Activated naive CD8-positive, alpha-beta T cell treated with anti-CD3 and anti-CD28 coated beads, Interleukin-2, amount 50 U/mL, for 24 hours (primary cell): ENCODE results near the gene CTCF.

Source experiments
- ATAC-seq: fragments of 150-1000 bp; cut with Tn5 transposase; one replicate; pipeline ENCODE4 v1.10.0; 2021
- DNase-seq: peaks from one replicate; pipeline ENCODE4 v3.0.0; 2021
- H3K27ac Mint-ChIP-seq: one replicate; pipeline ENCODE4 v1.8.0; 2021; ENCODE audit warnings: mild to moderate bottlenecking, mixed read lengths
- H3K27me3 Mint-ChIP-seq: one replicate; pipeline ENCODE4 v1.8.0; 2021; ENCODE audit warnings: mixed read lengths
- H3K36me3 Mint-ChIP-seq: one replicate; pipeline ENCODE4 v1.8.0; 2021; ENCODE audit warnings: low read depth, mixed read lengths
- H3K4me1 Mint-ChIP-seq: one replicate; pipeline ENCODE4 v1.8.0; 2021; ENCODE audit warnings: mixed read lengths
- H3K4me3 Mint-ChIP-seq: one replicate; pipeline ENCODE4 v1.8.0; 2021; ENCODE audit warnings: mild to moderate bottlenecking, moderate library complexity, mixed read lengths
- H3K9me3 Mint-ChIP-seq: one replicate; pipeline ENCODE4 v1.8.0; 2021; ENCODE audit warnings: mixed read lengths

The CTCF gene

DNA sequence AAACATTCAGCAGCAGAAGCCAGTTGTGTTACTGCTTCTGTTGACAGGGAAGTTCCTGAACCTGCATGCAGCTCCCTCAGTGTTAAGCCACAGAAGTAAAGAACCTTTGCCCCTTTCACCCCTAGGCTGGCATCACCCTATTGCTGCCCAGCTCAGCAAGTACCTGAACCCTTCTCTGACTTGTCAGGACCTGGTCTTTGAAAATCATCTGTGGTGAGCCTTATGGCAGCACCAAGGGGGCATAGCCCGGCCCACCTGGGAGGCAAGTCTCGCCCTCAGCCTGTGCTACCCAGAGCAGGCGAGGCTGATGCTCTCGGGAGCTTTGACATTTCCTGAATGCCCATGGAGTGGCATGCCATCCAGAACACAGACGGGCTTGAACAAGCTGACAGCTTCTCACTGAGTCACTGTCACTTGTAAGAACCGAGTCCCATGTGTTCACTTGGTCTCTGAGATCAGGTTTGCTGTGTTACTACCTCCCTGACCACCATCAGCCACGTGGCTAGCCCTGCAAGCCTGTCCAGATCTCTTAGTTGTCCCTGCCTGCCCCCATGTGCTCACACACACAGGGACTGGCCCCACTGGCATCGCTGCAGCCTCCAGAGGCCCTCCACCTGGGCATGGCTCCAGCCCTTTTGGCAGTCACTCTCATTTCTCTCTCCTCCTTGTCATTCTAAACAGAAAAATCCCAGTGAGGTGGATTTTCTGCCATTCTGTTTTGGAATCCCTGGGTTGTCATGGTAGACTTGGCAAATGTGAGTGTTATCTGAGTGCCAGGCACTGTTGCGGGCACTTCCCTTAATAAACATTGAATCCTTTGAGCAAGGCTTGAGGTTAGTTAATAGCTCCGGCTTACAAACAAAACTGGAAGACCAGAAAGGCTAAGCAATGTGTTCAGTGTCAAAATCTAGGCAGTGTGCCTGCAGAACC, 79.7 kb downstream of the CTCF start:
- Mint-ChIP-seq H3K4me1 (peaks cover 13% of the 10 kb centered on the region), H3K4me3 (no peak overlapping the region), H3K36me3 (peaks cover 9% of the 10 kb centered on the region), H3K27me3 (no peaks in the 10 kb centered on the region), H3K9me3 (no peaks in the 10 kb centered on the region), H3K27ac (no peak overlapping the region)
- DNase-seq = no peak
- no peak for ATAC-seq

DNA sequence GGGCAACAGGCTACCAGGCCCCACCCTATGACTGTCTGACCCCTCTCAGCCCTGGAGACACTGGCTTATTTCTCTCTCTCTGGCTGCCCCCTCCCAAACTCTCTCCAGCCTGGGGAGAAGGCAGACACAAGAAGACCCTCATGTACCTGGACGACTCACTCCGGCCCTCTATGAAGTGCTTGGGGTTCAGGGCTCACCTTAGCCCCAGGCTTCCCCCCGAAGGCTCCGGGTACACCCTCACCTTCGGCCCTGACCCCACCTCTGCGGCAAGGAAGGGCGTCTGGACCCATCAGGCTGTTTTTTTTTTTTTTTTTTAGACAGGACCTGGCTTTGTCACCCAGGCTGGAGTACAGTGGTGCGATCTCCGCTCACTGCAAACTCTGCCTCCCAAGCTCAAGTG, 81.7 kb downstream of the CTCF start:
- Mint-ChIP-seq H3K4me1 (peaks cover 13% of the 10 kb centered on the region), H3K27ac (peak overlapping the region; percentile 76), H3K9me3 (no peaks in the 10 kb centered on the region), H3K27me3 (no peaks in the 10 kb centered on the region), H3K4me3 (peak overlapping the region; percentile 84), H3K36me3 (peaks cover 2% of the 10 kb centered on the region)
- DNase-seq = no peak
- no peak for ATAC-seq

DNA sequence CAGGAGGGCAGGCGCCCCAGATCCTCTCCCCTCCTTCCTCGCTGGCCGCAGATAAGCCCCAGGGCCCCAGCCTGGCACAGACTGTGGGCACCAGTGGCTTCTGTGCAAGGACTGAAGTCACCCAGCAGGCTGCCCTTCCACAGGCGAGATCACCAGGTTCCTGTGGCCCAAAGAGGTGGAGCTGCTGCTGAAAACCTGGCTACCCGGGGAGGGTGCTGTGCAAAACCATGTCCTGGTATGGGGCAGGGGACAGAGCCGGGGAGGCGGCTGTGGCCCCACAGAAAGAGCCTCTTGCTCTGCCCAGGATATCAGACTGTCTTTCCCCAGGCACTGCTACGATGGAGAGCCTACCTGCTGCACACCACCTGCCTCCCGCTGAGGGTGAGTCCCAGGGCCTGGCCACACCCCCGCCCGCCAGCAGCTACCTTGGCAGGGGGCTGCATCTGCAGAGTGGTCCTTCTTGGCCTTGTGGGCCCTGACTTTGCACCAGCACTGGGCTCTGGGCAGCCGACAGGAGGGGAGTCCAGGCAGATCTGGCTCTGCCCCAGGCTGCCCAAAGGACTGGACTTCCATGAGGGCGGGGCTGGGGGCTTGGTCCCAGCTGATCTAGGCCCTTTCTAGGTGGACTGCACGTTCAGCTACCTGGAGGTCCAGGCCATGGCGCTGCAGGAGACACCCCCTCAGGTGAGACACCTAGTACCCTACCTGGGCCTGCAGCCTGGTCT, 83.2 kb downstream of the CTCF start:
- peak; percentile 22 for ATAC-seq
- peak overlapping the region; percentile 84 for H3K4me3 Mint-ChIP-seq
- peaks cover 13% of the 10 kb centered on the region for H3K4me1 Mint-ChIP-seq
- no peak for DNase-seq
- no peaks in the 10 kb centered on the region for H3K27me3 Mint-ChIP-seq
- peaks cover 5% of the 10 kb centered on the region for H3K36me3 Mint-ChIP-seq
- no peaks in the 10 kb centered on the region for H3K9me3 Mint-ChIP-seq
- H3K27ac Mint-ChIP-seq = peak overlapping the region; percentile 91

DNA sequence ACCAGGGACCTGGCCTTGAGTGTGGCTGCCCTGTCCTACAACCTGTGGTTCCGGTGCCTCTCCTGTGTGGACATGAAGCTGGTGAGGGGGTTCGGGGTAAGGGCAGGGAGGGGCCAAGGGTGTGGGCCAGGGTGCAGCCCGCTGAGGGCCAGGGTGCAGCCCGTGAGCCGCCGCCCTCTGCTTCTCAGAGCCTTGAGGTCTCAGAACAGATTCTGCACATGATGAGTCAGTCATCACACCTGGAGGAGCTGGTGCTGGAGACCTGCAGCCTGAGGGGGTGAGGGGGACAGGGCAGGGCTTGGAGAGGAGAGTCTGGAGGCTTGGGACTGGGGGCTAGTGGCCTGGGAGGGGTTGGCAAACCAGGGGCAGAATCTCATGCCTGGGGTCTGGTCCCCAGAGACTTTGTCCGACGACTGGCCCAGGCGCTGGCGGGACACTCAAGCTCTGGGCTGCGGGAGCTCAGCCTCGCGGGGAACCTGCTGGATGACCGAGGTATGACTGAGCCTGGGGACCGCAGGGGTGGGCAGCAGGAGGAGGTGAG, 84.9 kb downstream of the CTCF start:
- Mint-ChIP-seq H3K27ac (no peak overlapping the region), H3K27me3 (no peaks in the 10 kb centered on the region), H3K4me3 (no peak overlapping the region), H3K9me3 (no peaks in the 10 kb centered on the region), H3K4me1 (peaks cover 13% of the 10 kb centered on the region), H3K36me3 (peaks cover 15% of the 10 kb centered on the region)
- DNase-seq (no peak), ATAC-seq (no peak)

DNA sequence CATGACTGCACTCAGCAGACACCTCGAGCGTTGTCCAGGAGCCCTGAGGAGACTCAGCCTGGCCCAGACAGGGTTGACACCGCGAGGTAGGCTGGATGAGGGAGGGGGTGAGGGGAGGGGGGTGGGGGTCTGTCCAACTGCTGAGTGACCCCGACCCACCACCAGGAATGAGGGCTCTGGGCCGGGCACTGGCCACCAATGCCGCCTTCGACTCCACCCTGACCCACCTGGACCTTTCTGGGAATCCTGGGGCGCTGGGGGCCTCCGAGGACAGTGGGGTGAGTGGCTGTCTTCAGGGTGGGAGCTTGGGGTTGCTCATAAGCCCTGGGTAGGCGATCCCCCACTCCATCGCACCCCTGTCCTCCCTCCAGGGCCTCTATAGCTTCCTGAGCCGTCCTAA, 85.4 kb downstream of the CTCF start:
- DNase-seq = no peak
- no peak for ATAC-seq
- H3K36me3 Mint-ChIP-seq = peaks cover 16% of the 10 kb centered on the region
- no peak overlapping the region for H3K27ac Mint-ChIP-seq
- no peak overlapping the region for H3K4me3 Mint-ChIP-seq
- H3K9me3 Mint-ChIP-seq = no peaks in the 10 kb centered on the region
- H3K27me3 Mint-ChIP-seq = no peaks in the 10 kb centered on the region
- peaks cover 13% of the 10 kb centered on the region for H3K4me1 Mint-ChIP-seq

DNA sequence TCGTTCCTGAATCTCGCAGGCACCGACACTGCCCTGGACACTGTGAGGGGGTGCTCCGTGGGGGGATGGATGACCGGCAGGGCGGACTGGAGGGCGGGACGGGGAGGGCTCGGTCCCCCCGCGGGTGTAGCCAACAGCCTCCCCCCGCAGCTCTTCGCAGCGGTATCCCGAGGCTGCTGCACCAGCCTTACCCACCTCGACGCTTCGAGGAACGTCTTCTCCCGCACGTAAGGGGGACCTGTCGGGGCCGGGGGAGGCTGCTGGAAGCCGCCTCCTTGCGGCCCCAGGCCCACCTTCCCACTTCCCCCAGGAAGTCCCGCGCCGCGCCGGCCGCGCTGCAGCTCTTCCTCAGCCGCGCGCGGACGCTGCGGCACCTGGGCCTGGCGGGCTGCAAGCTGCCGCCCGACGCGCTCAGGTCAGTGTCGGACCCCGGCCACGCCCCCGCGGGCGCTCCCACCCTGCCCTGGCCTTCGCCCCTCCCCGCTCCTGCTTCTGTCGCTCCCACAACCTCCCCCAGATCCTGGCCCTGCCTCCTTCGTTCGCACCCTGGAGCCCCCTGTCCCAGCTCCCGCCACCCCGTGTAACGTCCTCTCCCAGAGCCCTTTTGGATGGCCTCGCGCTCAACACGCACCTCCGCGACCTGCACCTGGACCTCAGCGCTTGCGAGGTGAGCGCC, 85.9 kb downstream of the CTCF start:
- DNase-seq (no peak), ATAC-seq (no peak)
- no peaks in the 10 kb centered on the region for H3K9me3 Mint-ChIP-seq
- H3K27me3 Mint-ChIP-seq = no peaks in the 10 kb centered on the region
- peaks cover 16% of the 10 kb centered on the region for H3K36me3 Mint-ChIP-seq
- H3K4me3 Mint-ChIP-seq = no peak overlapping the region
- H3K4me1 Mint-ChIP-seq = peaks cover 13% of the 10 kb centered on the region
- H3K27ac Mint-ChIP-seq = no peak overlapping the region

DNA sequence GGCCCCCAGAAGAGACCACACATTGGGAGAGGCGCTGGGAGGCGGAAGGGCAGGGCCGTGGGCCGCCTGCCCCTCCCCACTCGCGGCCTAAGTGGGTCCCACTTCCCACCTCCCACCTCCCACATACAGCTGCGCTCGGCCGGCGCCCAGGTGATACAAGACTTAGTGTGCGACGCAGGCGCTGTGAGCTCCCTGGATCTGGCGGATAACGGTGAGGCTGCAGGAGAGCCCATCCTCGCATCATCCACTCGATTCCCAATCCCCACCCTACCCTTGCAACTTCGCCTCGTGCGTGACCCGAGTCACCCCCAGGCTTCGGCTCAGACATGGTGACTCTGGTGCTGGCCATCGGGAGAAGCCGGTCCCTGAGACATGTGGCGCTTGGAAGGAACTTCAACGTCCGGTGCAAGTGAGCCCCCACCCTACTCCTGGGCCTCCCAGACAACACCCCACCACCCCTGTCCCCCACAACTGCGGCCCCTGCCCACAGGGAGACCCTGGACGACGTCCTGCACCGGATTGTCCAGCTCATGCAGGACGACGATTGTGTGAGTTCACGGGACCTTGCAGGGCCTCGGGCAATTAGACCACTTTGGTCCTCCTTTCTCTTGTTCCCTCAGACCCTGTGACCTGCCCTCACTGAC, 86.6 kb downstream of the CTCF start:
- H3K4me3 Mint-ChIP-seq = no peak overlapping the region
- H3K27me3 Mint-ChIP-seq = no peaks in the 10 kb centered on the region
- H3K27ac Mint-ChIP-seq = no peak overlapping the region
- ATAC-seq (no peak), DNase-seq (no peak)
- peaks cover 16% of the 10 kb centered on the region for H3K36me3 Mint-ChIP-seq
- no peaks in the 10 kb centered on the region for H3K9me3 Mint-ChIP-seq
- H3K4me1 Mint-ChIP-seq = peaks cover 12% of the 10 kb centered on the region

DNA sequence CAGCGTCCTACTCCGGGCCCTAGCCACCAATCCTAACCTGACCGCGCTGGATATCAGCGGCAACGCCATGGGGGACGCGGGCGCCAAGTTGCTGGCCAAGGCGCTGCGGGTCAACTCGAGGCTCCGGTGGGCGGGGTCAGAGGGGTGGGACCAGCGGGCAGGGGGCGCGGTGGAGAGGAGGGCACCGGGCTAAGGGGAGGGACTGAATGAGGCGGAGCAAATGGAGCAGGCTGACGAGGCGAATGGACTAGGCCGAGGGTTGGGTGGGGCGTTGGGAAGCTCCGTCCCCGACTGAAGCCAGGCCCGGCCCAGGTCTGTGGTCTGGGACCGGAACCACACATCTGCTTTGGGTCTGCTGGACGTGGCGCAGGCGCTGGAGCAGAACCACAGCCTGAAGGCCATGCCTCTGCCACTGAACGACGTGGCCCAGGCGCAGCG, 87.2 kb downstream of the CTCF start:
- no peak overlapping the region for H3K27ac Mint-ChIP-seq
- H3K9me3 Mint-ChIP-seq = no peaks in the 10 kb centered on the region
- no peak for ATAC-seq
- H3K36me3 Mint-ChIP-seq = peaks cover 16% of the 10 kb centered on the region
- no peak overlapping the region for H3K4me3 Mint-ChIP-seq
- no peaks in the 10 kb centered on the region for H3K27me3 Mint-ChIP-seq
- H3K4me1 Mint-ChIP-seq = peaks cover 8% of the 10 kb centered on the region
- DNase-seq = no peak

DNA sequence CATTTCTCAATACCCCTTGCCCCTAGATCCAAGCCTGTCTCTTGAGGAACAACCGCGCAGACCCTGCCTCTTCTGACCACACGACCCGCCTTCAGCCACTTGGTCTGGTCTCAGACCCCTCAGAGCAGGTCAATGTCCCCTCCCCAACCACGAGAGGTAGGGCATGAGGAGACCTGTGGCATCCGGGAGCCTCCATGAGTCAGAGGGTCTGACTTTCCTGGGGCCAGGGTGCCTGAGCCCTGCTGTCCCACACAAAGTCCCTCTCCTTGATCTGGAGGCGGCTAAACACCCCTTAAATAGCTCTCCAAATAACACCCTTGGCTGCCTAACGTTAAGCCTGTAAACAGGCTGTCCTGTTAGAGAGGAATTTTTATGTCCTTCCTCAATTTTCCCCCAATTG, 87.7 kb downstream of the CTCF start:
- H3K36me3 Mint-ChIP-seq = peaks cover 20% of the 10 kb centered on the region
- no peaks in the 10 kb centered on the region for H3K9me3 Mint-ChIP-seq
- no peak for DNase-seq
- no peaks in the 10 kb centered on the region for H3K27me3 Mint-ChIP-seq
- no peak for ATAC-seq
- peaks cover 7% of the 10 kb centered on the region for H3K4me1 Mint-ChIP-seq
- no peak overlapping the region for H3K4me3 Mint-ChIP-seq
- no peak overlapping the region for H3K27ac Mint-ChIP-seq

DNA sequence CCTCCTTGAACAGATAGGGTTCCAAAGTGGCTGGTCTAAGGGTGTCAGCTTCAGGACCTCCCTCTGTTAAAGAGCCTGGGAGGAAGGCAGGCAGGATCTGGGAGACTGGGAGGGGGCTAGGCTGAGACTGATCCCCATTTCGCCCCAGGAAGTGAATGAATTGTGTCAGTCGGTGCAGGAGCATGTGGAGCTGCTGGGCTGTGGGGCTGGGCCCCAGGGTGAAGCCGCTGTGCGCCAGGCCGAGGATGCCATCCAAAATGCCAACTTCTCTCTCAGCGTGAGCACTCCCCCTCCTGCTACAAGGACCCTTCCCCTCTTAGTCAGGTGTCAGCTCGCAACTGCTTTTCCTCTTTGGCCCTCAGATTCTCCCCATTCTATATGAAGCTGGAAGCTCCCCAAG, 88.7 kb downstream of the CTCF start:
- ATAC-seq (no peak), DNase-seq (no peak)
- H3K27me3 Mint-ChIP-seq = no peaks in the 10 kb centered on the region
- H3K4me1 Mint-ChIP-seq = peaks cover 3% of the 10 kb centered on the region
- no peak overlapping the region for H3K27ac Mint-ChIP-seq
- H3K9me3 Mint-ChIP-seq = no peaks in the 10 kb centered on the region
- no peak overlapping the region for H3K4me3 Mint-ChIP-seq
- peaks cover 25% of the 10 kb centered on the region for H3K36me3 Mint-ChIP-seq

DNA sequence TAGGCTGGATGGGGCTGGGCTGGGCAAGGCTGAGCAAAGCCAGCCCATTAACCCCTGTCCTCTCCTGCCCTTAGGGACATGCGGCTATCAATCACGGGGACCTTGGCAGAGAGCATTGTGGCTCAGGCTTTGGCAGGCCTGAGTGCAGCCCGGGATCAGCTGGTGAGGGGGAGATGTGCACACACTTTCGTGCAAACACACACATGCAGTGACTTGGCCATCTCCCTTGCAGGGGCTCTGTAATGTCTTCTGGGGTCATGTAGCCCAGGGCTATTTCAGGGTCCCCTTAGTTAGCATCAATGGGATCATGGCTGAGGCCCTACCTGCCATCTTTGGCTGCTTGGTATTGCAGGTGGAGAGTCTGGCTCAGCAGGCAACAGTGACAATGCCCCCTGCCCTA, 89.5 kb downstream of the CTCF start:
- no peak for DNase-seq
- Mint-ChIP-seq H3K9me3 (no peaks in the 10 kb centered on the region), H3K4me1 (no peaks in the 10 kb centered on the region), H3K27ac (no peak overlapping the region), H3K4me3 (no peak overlapping the region), H3K27me3 (no peaks in the 10 kb centered on the region), H3K36me3 (peaks cover 25% of the 10 kb centered on the region)
- ATAC-seq = no peak

DNA sequence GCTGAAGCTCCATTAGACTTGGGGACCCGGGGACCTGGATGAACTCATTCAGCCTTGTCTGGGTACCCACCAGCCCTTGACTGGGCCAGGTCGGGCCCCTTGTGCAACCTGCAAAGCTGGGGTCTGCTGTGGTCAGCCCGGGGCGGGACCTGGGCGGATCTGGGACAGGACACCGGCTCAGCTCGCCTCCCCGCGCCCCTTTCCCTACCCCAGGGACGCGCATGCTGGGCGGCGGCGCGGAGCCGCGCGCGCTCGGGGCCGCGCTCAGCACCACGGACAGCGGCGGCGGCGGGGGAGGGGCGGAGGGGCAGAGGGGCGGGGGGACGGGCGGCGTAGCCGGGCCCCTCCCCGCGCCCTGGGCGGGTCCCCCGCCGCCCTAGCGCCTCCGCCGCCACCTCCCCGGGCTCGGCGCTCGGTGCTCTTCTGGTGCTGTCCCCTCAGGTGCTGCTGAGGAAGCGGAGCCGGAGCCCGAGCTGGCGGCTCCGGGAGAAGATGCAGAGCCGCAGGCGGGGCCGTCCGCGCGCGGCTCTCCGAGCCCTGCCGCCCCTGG, 90.3 kb downstream of the CTCF start:
- ATAC-seq = no peak
- H3K4me3 Mint-ChIP-seq = no peak overlapping the region
- H3K27ac Mint-ChIP-seq = no peak overlapping the region
- peaks cover 24% of the 10 kb centered on the region for H3K36me3 Mint-ChIP-seq
- H3K4me1 Mint-ChIP-seq = no peaks in the 10 kb centered on the region
- no peaks in the 10 kb centered on the region for H3K27me3 Mint-ChIP-seq
- H3K9me3 Mint-ChIP-seq = no peaks in the 10 kb centered on the region
- DNase-seq = no peak

DNA sequence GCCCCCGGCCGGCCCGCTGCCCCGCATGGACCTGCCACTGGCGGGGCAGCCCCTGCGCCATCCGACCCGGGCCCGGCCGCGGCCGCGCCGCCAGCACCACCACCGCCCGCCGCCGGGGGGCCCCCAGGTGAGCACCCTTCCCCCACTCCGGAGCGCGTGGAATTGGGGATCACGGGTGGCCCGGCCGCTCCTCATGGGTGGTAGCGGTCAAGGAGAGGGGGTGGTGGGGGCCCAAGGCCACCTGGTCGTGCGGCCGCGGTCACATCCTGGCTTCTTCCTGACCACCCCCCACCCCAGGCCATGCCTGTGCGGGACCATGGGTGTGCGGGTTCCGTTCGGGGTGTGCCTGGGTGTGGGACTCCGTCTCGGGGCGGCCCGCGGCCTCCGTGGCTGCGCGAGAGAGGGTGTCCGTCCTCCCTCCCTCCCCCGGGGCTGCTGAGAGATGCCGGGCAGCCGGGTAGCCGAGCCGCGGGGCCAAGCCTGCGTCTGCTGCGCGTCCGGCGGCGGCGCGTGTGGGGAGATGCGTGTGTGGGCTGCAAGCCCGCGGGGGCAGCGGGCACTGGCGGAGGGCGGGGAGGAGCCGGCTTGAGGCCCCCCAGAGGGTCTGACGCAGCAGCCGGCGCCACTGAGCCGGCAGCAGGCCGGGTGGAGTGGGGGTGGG, 90.9 kb downstream of the CTCF start:
- ATAC-seq (no peak), DNase-seq (no peak)
- Mint-ChIP-seq H3K27me3 (no peaks in the 10 kb centered on the region), H3K36me3 (peaks cover 24% of the 10 kb centered on the region), H3K9me3 (no peaks in the 10 kb centered on the region), H3K4me3 (no peak overlapping the region), H3K4me1 (no peaks in the 10 kb centered on the region), H3K27ac (no peak overlapping the region)
